HG03103 (cell line): Measurements from ENCODE around the gene DDX5.

Experiments used
- ATAC-seq: cut with Tn5 transposase; IDR thresholded peaks from one replicate; pipeline ENCODE4 v1.9.1; 2021; ENCODE audit warnings: low read depth; ENCODE audit not compliant: unreplicated experiment

DDX5 gene

GRCh38 chr17:64509179-64509578 is 3.1 kb upstream of the DDX5 start:
- ATAC-seq: no peak

GRCh38 chr17:64508683-64509082 is 2.6 kb upstream of the DDX5 start:
- no peak for ATAC-seq

- ATAC-seq: no peak
Observed at GRCh38 chr17:64507413-64507782, 1.3 kb upstream of the DDX5 start.

- peak; percentile 52 for ATAC-seq
Observed at GRCh38 chr17:64506576-64507412, 705 bp upstream of the DDX5 start, which contains the start of gene CEP95. TSS of gene CEP95 (plus strand) at chr17:64506977. CDS start at chr17:64507098, 121 bp downstream.

GRCh38 chr17:64505340-64506200 is 519 bp downstream of the DDX5 start:
- ATAC-seq: no peak

- no peak for ATAC-seq
Observed at GRCh38 chr17:64504769-64505339, 1.2 kb downstream of the DDX5 start.

- ATAC-seq: no peak
Observed at GRCh38 chr17:64503821-64504768, 2.0 kb downstream of the DDX5 start.

- ATAC-seq: no peak
Observed at GRCh38 chr17:64503341-64503740, 2.7 kb downstream of the DDX5 start.

- no peak for ATAC-seq
Observed at GRCh38 chr17:64502809-64503208, 3.3 kb downstream of the DDX5 start.

GRCh38 chr17:64502021-64502420 is 4.1 kb downstream of the DDX5 start:
- ATAC-seq: no peak

GRCh38 chr17:64500862-64501765 is 5.0 kb downstream of the DDX5 start:
- ATAC-seq: no peak

- no peak for ATAC-seq
Observed at GRCh38 chr17:64500487-64500859, 5.6 kb downstream of the DDX5 start.

GRCh38 chr17:64499805-64500486 is 6.1 kb downstream of the DDX5 start:
- no peak for ATAC-seq

GRCh38 chr17:64498308-64499203 is 7.5 kb downstream of the DDX5 start:
- no peak for ATAC-seq

- ATAC-seq: no peak
Observed at GRCh38 chr17:64497565-64498035, 8.5 kb downstream of the DDX5 start.

- ATAC-seq: peak; percentile 80
Observed at GRCh38 chr17:64496786-64497564, 9.1 kb downstream of the DDX5 start, which contains the start of gene POLG2. TSS of gene POLG2 (minus strand) at chr17:64497054. CDS start at chr17:64496968, 86 bp downstream.
